HG03460 (cell line): ENCODE results near the gene QSER1.
"Not testable (repeated sequence)": the region's sequence is repeated elsewhere in the genome, so short reads cannot be mapped to it uniquely, and the experiment has no call there.

Experiments used
- ATAC-seq: cut with Tn5 transposase; IDR thresholded peaks from one replicate; pipeline ENCODE4 v1.9.1; 2021; ENCODE audit not compliant: unreplicated experiment

QSER1 gene

GRCh38 chr11:32991898-32992297 lies 99.3 kb downstream of the QSER1 start:
- ATAC-seq, result no peak

- ATAC-seq, result no peak
These were observed 107.6 kb downstream of the QSER1 start for GRCh38 chr11:33000181-33000580.

- ATAC-seq, result no peak
These were observed 108.7 kb downstream of the QSER1 start for GRCh38 chr11:33001281-33001680.

DNA sequence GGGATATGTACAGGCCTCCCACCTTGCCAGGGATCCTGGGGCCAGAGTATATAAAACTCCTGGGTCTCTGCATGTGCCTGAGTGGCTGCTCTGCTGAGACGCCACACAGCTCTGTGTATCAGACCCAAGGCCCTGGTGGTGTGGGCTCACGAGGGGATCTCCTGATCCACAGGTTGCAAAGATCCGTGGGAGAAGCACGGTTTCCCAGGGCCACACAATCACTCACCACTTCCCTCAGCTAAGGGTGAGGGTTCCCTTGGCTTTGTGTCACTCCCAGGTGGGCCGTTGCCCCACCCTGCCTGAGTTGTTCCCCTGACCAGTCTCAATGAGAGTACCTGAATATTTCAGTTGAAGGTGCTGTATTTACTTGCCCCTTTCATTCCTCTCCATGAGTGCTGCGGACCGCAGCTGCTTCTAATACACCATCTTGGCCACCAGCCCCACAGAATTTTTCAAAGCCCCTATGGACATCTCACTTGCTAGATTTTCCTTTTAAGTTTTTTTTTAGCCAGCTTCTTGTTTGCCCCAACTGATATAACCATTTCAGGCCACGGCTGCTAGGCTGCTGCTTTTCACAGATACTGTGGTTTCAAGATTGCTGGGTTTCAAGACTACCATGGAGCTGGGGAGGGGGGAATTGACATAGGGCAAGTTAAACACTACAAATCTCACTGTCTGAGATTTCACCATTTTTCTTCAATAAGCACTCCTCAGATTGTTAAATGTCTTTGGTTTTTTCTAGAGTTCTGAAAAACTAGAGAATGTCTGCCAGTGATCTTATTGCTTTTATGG lies 109.3 kb downstream of the QSER1 start:
- ATAC-seq, result no peak

GRCh38 chr11:33005175-33005574 lies 112.6 kb downstream of the QSER1 start:
- ATAC-seq, result no peak

- ATAC-seq, result no peak
These were observed 113.4 kb downstream of the QSER1 start for GRCh38 chr11:33006010-33006409.

- ATAC-seq, result no peak
These were observed 121.1 kb downstream of the QSER1 start for GRCh38 chr11:33013755-33014154.

DNA sequence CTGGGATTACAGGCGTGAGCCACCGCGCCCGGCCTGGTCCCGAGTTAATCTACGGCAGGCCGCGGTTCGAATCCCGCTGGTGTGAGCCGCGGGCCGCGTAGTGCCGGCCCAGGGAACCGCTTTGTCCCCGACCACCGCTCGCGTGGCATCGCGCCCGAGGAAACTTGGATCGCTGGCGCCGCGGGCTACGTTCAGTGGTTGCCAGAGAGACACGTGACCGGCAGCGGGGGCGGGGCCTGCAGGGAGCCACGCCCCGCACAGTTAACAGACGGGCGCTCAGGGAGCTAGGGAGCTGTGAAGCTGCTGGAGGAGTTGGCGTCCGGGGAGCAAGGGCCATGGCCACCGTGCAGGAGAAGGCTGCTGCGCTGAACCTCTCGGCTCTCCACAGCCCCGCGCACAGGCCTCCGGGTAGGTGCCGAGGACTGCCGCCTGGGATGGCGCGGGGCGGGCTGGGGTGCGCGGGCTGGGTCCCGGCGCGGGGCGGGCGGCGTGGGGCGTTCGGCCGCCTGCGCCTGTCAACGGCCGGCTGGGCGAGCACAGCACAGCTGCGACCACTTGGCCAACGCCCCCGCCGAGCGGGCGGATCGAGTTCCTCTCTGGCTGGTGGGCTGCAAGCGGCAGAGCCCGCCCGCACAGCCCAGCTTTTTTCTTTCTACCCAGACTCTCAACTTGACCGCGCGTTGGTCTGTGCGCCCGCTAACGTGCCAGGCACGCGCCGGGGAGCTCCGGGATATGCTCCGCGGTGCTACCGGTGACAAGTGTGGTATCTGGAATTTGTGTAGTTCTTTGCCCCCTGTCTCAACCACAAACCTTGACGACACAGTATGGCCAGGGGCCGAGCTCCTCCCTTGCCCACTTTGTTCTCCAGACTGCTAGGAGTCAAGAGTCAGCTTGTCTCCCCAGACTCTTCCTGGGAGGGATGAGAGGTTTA lies 123.3 kb downstream of the QSER1 start, which contains the start of gene DEPDC7:
TSS of gene DEPDC7 (plus strand) at position 258 of the 931 bp plus-strand sequence. CDS start at position 336, 78 bp downstream.
- peak; percentile 64 for ATAC-seq

DNA sequence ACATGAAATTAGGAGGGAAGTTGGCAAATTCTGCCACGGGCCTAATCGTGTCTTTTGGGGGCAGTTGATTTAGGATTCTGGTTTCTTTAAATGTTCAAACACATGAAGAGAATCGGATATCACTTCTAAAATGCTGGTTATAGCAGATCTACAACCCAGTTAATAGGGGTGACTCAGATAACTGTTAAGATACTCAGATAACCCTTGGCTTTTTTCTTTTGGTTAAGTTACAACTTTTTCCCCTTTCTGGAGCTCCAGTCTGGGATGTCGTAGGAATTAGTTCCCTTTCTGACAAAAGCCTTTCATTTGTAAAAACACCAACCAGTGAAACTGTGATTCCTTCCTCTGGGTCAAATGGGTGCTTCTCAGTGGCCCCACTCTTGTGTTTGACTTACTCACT lies 124.0 kb downstream of the QSER1 start:
- no peak for ATAC-seq

- ATAC-seq, result no peak
These were observed 124.9 kb downstream of the QSER1 start for GRCh38 chr11:33017478-33017877.

DNA sequence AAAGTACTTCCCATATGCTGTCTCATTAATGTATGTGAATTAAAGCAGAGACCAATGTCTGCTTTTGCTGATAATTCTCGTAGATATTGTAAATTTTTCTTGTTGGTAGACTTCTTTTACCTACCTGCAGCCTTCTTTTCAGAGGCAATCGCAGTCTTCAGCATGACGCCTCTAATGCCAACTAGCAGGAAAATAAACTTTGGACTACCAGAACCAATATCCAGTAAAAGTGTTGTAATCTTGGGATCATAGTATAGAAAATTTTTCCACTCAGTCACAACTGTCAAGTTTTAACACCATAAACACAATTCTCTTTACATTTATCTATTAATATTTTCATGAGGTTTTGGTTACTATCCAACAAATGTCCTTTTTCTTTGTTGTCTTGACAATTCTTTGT lies 125.4 kb downstream of the QSER1 start:
- no peak for ATAC-seq

DNA sequence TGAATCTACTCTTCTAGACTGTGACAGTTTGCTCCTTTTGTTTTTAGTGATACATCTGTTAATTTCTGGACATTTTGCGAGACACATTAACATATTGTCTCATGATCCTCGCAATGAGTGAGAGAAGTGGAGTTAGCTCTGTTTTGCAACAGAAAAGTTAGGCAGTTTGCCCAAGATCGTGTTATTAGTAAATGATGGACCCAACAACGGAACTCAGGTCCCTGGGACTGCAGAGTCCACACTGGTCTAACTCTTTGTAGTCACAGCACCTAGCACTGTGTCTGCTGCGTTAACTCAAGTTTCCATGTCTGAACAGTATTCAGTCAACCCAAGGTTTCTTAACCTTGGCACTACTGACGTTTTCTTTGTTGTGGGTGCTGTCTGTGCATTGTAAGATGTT lies 126.2 kb downstream of the QSER1 start:
- ATAC-seq, result no peak

DNA sequence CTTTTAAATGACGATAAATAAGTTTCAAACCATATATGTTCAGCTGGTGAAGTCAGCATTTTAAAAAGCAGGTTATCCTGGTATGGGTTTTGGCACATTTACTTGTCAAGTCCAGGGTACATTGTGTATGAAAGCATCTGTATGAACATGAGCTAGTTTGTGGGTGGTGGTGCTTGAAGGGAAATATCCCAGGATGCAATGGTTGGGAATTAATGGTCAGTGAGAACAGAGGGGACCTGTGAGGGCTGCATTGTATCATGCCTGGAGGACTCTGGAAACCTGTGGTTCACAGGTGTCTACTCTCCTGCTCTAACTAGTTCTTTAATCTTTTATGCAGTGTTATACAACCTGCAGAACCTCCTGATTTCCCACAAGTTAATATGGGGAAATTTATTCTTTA lies 128.9 kb downstream of the QSER1 start:
- no peak for ATAC-seq

GRCh38 chr11:33021937-33022336 lies 129.3 kb downstream of the QSER1 start:
- no peak for ATAC-seq

- no peak for ATAC-seq
These were observed 132.7 kb downstream of the QSER1 start for GRCh38 chr11:33025339-33025722.

DNA sequence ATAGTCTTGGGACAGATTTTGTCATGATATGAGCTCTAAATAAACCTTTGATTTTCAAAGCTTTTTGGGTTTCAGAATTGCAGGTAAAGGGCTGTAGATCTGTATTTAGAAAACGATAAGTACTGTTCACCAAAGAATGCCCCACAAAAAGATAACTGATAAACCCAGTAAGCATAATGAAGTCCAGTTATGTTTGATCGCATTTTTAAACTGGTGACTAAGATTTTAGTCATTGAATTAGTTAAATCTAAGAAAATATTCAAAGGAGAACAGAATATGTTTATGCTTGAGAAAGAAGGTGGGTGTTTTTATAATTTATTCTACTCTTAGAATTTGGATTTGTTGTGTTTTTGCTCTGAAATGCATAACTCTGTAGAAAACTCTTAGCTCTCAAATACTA lies 134.6 kb downstream of the QSER1 start:
- no peak for ATAC-seq

DNA sequence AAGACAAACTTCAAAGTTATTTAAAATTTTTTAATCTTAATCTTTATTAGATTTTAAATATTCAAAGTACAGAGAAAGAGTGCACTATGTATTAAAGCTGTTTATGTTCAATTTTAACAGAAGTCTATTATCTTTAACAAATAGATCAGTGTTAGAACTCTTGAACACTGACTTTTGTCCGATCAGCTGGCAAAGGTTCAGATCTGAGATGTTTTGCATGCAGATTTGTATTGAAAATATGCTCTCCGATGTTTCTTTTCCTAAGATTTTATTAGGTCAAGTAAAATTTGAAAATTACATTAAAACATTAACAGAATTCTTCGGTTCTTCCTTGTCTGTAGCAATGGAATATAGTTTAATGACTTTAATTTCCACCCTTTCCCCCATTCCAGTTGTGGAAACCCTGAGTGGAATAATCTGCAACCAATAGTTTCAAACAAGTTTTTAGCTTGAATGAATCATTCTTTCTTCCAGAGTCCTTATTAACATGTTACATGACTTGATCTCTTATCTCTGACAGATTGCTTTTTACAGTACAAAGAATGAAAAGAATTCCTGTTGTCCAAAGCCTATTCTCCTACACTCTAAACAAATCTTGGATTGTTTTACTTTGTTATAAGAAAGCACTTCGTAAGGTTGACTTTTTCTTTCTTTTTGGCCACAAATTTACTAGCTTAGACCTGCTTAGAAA lies 135.4 kb downstream of the QSER1 start:
- ATAC-seq, result no peak

DNA sequence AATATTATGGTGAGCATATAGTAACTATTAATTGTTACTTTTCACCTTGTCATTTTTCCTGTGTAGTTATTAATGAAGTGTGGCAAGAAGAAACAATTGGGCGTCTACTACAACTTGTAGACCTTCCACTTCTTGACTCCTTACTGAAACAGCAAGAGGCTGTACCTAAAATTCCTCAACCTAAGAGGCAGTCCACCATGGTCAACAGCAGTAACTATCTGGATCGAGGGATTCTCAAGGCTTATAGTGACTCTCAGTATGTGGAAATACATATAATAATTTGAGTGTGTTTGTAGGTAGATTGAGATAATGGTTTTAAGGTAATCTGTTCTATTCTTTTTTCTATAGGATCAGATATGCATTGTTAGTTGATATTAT lies 135.9 kb downstream of the QSER1 start:
- ATAC-seq, result no peak

GRCh38 chr11:33029218-33029617 lies 136.6 kb downstream of the QSER1 start:
- not testable (repeated sequence) for ATAC-seq
